Stromal cell of bone marrow (primary cell): ENCODE results near the gene DES.
"Not testable (repeated sequence)": the region's sequence is repeated elsewhere in the genome, so short reads cannot be mapped to it uniquely, and the experiment has no call there.

Source experiments
- DNase-seq: peaks from one replicate; pipeline ENCODE4 v3.0.0-alpha.2; 2012; ENCODE audit warnings: low read depth

DES gene

DNA sequence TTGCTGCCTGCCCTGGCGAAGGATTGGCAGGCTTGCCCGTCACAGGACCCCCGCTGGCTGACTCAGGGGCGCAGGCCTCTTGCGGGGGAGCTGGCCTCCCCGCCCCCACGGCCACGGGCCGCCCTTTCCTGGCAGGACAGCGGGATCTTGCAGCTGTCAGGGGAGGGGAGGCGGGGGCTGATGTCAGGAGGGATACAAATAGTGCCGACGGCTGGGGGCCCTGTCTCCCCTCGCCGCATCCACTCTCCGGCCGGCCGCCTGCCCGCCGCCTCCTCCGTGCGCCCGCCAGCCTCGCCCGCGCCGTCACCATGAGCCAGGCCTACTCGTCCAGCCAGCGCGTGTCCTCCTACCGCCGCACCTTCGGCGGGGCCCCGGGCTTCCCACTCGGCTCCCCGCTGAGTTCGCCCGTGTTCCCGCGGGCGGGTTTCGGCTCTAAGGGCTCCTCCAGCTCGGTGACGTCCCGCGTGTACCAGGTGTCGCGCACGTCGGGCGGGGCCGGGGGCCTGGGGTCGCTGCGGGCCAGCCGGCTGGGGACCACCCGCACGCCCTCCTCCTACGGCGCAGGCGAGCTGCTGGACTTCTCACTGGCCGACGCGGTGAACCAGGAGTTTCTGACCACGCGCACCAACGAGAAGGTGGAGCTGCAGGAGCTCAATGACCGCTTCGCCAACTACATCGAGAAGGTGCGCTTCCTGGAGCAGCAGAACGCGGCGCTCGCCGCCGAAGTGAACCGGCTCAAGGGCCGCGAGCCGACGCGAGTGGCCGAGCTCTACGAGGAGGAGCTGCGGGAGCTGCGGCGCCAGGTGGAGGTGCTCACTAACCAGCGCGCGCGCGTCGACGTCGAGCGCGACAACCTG lies at the start of gene DES:
Gene DES, plus strand, starts transcription at position 223 of the 857 bp plus-strand sequence. Its CDS starts 86 bp downstream, at position 309.
- DNase-seq, result no peak

DNA sequence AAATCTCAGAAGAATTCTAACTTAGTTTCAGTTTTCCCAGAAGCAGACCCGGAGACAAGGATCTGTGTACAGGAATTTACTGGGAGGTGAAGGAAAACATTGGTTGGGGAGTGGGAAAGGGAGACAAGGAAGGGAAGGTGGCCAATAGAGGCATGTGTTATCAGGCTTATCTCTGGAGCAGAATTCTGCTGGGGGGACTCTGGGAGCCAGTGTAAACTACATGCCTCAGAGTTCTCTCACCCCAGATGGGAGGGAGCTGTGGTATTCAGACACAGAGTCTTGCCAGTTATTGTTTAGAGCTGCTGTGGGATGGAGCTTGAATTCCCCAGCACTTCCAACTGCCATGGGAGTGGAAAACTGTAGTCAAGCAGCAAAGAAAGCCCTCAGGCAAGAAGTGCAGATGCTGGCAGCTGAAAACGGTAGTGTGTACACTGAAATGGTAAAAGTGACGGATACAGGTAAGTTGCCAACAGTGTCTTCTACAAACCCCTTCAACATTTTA lies 49.4 kb upstream of the DES start:
- DNase-seq, result peak; percentile 70

DNA sequence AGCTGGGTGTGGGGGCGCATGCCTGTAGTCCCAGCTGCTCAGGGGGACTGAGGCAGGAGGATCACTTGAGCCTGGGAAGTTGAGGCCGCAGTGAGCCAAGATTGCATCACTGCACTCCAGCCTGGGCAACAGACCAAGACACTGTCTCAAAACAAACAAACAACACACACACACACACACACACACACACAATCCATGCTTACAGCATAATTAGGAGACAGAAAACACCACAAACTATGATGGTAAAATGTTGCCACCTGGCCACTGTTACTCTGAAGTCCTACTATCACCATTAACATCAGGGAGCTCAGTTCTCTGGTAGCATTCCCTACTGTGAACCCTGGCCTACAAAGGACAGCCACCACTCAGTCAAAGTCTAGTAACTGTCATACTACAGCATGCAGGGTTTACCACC lies 48.7 kb upstream of the DES start:
- DNase-seq, result peak; percentile 32

DNA sequence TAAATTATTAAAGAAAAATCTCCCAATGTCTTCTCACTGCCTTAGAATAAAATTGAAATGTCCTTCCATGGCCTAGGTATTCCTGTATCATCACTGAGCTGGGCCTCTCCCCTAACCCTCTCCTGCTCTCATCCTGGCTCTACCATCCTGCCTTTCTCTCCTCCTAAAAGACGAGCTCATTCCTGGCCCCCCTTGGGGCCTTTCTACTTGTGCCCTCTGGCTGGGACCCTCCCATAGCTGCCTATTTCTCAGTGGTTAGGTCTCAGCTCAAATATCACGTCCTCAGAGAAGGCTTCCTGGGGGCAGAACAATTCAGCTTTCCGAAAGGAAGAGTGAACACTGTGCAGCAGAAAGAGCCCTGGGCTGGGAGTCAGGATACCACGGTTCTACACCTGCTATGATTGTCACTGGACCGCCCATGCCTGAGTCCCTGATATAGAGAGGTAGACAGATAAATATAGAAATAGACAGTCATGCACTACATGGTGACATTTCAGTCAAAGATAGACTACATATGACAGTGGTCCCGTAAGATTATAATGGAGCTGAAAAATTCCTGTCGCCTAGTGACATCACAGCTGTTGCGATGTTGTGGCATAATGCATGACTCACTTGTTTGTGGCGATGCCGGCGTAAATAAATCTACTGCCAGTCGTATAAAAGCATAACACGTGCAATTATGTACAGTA lies 39.9 kb upstream of the DES start:
- no peak for DNase-seq

GRCh38 chr2:219380926-219381325 lies 37.3 kb upstream of the DES start:
- DNase-seq, result no peak

- DNase-seq, result no peak
Observed at GRCh38 chr2:219381448-219381847, 36.7 kb upstream of the DES start.

- no peak for DNase-seq
Observed at GRCh38 chr2:219384083-219384713, 34.0 kb upstream of the DES start.

DNA sequence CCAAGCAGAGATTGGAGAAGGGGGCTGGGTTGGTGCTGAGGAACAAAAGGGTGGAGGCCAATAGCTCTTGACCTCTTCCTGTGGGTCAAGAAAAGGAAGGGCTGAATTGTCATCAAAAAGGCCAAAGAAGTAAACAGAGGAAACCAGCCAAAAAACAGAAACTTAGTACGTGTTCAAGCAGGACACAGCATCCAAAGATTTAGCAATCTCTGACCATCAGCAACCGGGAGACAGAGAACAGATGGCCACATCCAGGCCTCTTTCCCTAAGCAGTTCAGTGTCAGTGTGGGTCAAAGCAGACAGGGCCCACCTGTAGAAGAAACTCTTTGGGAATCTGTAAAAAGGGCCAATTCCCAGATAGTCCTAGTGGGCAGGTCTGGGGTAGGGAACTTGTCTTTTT lies 33.3 kb upstream of the DES start:
- DNase-seq, result no peak

DNA sequence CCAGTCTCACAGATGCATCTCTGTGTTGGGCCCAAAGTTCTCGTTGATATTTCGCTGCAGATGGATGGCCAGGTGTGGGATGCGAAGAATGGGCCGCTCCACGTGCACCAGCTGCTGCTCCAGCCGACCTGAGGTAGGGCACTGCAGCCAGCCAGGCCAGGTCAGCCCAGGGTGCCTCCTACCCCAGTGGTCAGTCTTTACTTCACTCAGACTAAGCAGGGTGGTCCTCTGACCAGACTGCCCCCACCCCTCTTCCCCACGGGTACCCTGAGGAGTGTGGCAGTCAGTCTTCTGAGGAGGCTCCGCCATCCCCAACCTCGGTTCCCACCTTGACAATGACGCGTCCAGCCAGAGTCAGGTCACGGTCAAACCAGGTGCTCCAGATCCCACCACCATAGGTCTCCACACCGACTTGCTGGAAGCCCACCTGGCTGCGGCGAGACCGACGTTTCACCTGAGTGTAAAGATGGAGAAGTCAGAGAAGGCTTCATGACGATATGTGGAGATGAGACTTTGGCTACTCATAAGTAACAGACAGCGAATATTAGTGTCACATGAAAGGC lies 32.1 kb upstream of the DES start:
- no peak for DNase-seq

DNA sequence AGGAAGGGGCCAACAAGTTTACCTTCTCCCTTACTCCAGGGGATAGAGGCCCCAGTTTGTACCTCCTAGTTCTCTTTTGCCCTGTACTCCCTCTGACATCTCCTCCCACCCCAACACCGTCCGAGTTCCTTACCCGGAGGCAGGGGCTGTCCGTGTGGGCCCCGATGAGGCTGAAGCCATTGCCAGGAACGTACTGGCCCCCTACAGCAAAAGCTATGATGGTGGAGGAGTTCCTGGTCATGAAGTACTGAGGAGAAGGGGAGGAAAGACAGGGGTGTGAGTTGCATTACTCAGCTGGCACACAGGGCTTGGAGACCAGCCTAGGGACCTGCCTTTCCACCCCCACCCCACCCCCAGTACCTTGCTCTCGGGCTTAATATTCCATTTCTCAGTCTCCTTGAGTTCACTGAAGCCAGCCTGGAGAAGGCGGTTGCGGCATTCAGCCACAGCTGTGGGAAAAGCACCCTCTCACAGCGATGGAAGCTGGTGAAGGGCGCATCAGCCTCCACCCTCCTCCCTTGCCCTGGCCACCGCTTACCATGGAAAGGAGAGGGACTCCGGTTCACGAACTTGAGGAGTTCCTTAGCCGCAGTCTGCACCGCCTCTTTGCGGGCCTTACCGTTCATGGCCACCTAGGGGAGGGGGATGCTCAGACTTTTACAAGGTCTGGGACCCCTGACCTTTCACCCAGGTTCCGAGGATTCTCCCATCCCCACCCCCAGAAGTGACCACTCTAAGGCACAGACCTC lies 31.5 kb upstream of the DES start:
- DNase-seq, result no peak

GRCh38 chr2:219387306-219388120 lies 30.7 kb upstream of the DES start, which contains the start of gene DNPEP:
Gene DNPEP, minus strand, starts transcription at chr2:219387912. Its CDS starts 118 bp downstream, at chr2:219387794.
- DNase-seq, result peak; percentile 75

DNA sequence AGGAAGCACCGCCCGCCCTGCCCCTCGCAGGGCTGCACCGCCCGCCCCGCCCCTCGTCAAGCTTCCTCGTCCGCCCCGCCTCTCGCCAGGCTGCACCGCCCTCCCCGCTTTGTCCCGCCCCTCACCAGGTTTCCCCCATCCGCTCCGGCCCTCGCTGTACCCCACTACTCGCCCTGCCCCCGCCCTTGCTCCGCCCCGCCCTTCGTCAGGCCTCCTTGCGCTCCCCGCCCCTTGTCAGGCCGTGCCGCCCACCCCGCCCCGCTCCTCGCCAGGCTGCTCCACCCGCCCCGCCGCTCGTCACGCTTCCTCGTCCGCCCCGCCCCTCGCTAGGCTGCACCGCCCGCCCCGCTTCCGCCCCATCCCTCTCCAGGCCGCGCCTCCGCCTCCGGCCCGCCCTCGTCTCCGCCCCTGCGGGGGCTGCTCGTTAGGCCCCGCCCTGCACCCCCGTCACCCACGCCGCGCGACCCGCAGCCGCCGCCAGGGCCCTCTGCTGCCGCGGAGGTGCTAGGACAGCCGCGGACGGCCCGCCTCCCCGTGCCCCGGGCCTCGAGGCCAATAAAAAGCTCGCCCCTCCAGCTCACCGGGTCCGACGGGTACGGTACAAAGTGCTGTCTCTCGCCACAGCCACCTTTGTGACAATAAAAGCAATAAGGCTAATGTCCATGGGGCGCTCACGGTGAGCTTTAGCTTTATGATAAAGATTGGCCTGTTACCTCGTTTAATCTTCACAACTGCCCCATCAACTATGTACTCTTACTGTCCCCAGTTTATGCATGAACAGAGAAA lies 29.9 kb upstream of the DES start:
- DNase-seq, result peak; percentile 91

DNA sequence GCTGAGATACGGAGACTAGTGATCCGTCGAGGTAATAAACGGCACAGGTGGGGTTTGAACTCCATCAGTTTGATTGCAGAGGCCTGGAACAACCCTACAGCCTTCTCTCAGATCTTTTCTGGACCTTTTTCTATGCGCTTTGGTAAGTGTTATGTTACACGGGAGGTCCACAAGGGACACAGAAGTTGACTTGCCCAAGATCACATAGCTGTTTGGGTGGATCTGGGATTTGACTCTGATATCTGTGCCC lies 29.3 kb upstream of the DES start:
- no peak for DNase-seq

DNA sequence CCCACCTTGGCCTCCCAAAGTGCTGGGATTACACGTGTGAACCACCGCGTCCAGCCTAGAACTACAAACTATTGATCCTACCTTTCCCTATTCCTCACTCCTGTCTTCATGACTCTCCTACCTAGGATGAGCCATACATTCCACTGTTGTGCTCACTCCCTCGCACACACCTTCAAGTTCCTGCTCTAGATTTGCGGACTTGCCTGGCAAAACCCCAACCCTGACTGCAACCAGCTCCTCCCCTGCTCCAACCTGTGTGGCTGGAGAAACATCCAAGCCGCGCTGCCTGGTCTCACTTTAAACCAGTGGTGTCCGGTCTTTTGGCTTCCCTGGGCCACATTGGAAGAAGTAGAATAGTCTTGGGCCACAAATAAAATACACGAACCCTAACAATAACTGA lies 25.4 kb upstream of the DES start:
- DNase-seq, result no peak

- DNase-seq, result not testable (repeated sequence)
Observed at GRCh38 chr2:219395056-219395455, 23.1 kb upstream of the DES start.

DNA sequence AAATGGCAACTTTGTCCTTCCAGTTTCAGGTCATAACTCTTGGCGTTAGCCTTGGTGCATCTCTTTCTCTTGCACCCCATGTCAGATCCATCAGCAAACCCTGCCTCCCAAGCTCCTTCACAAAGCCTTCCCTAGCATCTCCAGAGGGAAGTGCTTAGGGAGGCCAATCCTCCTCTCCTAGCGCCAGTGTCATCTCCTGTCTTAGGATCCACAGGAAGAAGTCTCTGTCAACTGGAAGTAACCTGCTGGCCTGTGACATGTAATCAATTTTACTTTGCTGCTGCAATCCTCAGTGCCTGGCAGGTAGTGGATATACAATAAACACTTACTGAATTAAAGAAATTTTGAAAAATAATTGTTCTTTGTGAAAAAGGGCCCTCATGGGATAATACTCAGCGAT lies 22.6 kb upstream of the DES start:
- no peak for DNase-seq

DNA sequence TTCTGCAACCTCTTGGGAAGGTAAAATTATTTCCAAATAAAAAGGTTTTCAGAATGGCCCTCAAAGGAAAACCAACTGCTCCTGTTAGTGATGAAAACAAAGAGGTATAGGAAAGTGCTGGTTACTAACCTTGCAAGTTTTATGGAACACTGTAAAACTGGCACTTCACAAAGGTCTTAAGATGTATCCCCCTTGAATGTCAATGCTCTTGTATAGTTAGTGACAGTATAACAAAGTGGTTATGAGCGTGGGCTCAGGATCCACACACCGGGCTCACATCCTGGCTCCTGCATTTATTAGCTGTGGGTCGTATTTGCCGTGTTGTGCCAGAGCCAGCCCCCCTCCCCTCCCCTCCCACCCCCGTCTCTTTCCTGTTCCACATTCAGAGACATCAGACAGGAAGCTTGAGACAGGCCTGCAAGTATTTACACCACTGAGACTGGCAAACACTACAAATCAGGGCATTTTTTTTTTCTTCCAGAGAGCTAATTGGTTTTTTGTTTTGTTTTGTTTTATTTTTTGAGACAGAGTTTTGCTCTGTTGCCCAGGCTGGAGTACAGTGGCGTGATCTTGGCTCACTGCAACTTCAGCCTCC lies 21.2 kb upstream of the DES start:
- no peak for DNase-seq

GRCh38 chr2:219398721-219399363 lies 19.3 kb upstream of the DES start:
- no peak for DNase-seq
